K562 (cell line): Measurements from ENCODE around the gene UCHL1. TPM values are rescaled to one million over a fixed set of nuclear protein-coding genes. Genes with fewer than 3 reads are reported as not detected.

Experiments used
- ATAC-seq: fragments of 200-7000 bp; cut with Tn5 transposase; 3 replicates; pipeline ENCODE4 v1.9.1; 2020; ENCODE audit warnings: moderate library complexity
- BruUV-seq: library from RNA; stranded (reverse); fragments of 400-500 nt; replicated peaks from 2 replicates; lab custom pipeline; 2021; lab: Mats Ljungman, UMichigan
- CTCF ChIA-PET: fragments of 300-600 bp; formaldehyde crosslinking; extraction: SDS; loops from one replicate; lab custom pipeline; 2021; ENCODE audit warnings: low intra/inter-chr PET ratio; lab: Yijun Ruan, JAX
- POLR2A ChIA-PET: fragments of 300-600, 350-650 bp; sonication (Branson Sonifier 250); formaldehyde crosslinking; extraction: SDS; loops from one replicate; lab custom pipeline; 2021; ENCODE audit warnings: antibody characterized with exemption, inconsistent platforms; lab: Yijun Ruan, JAX
- DNase-seq, 4 experiments: peaks; one replicate each; pipeline versions ENCODE4 v3.0.0 to v3.0.0-alpha.2; 2011 to 2018; ENCODE audit warnings: low spot score in 3 of 4, mixed read lengths in 3 of 4; ENCODE audit errors: extremely low read depth in 1 of 4
- FAIRE-seq: peaks from 2 replicates; lab custom pipeline; 2011; peaks lifted over from hg19 to GRCh38; lab: Jason Lieb, UNC
- H2AFZ ChIP-seq: 2 replicates; pipeline ENCODE4 v1.6.0; 2011; ENCODE audit warnings: low read depth, low read length, control low read depth, inconsistent platforms
- H3K27ac ChIP-seq: fragments of 200-600 bp; 3 replicates; pipeline ENCODE4 v1.8.0; 2011; ENCODE audit warnings: low read depth, mild to moderate bottlenecking, control low read depth, inconsistent platforms, low read length, moderate library complexity, mixed read lengths; ENCODE audit errors: extremely low read depth
- H3K27me3 ChIP-seq, 2 experiments: fragments of 300-600 bp in 1 of 2; 2 replicates in 1 of 2; 3 replicates in 1 of 2; pipeline versions ENCODE4 v1.6.0 to v1.8.0; 2011; ENCODE audit warnings: inconsistent platforms in 2 of 2, low read length in 2 of 2, mild to moderate bottlenecking in 1 of 2, mixed read lengths in 1 of 2, moderate library complexity in 1 of 2; ENCODE audit not compliant: control insufficient read depth in 2 of 2, insufficient read depth in 2 of 2
- H3K36me3 ChIP-seq: fragments of 300-600 bp; 3 replicates; pipeline ENCODE4 v1.8.0; 2011; ENCODE audit warnings: mild to moderate bottlenecking, low read length, inconsistent platforms; ENCODE audit not compliant: control insufficient read depth, insufficient read depth
- H3K4me1 ChIP-seq, 2 experiments: fragments of 200-600 bp in 1 of 2; replicated peaks in 1 of 2; 2 replicates in 1 of 2; 3 replicates in 1 of 2; pipeline versions ENCODE4 v1.5.1 to v1.8.0; 2011; ENCODE audit warnings: inconsistent platforms in 2 of 2, low read length in 2 of 2, mild to moderate bottlenecking in 1 of 2, mixed read lengths in 1 of 2, moderate library complexity in 1 of 2; ENCODE audit not compliant: control insufficient read depth in 2 of 2, insufficient read depth in 2 of 2
- H3K4me2 ChIP-seq: 2 replicates; pipeline ENCODE4 v1.6.1; 2011; ENCODE audit warnings: low read length, control low read depth, inconsistent platforms, mixed read lengths; ENCODE audit not compliant: insufficient read depth
- H3K4me3 ChIP-seq: fragments of 200-600 bp; sonication (generic), shearing (Covaris generic); 2 replicates; pipeline ENCODE4 v1.5.1; 2016; ENCODE audit warnings: control low read depth, inconsistent platforms
- H3K79me2 ChIP-seq: fragments of 200-600 bp; 3 replicates; pipeline ENCODE4 v1.8.0; 2011; ENCODE audit warnings: low read length, inconsistent platforms; ENCODE audit not compliant: control insufficient read depth, insufficient read depth
- H3K9ac ChIP-seq, 2 experiments: 2 replicates each; pipeline versions ENCODE4 v1.6.0 to v1.6.1; 2011; ENCODE audit warnings: low read depth in 2 of 2, low read length in 2 of 2, control low read depth in 1 of 2, inconsistent platforms in 1 of 2, mild to moderate bottlenecking in 1 of 2, mixed read lengths in 1 of 2; ENCODE audit not compliant: insufficient read depth in 1 of 2
- H3K9me1 ChIP-seq: one replicate; pipeline ENCODE4 v1.6.0; 2011; ENCODE audit warnings: inconsistent platforms, mild to moderate bottlenecking, low read length, moderate library complexity; ENCODE audit not compliant: control insufficient read depth, insufficient read depth
- H3K9me3 ChIP-seq: replicated peaks from 2 replicates; pipeline ENCODE4 v1.5.1; 2011; ENCODE audit warnings: low read depth, low read length, inconsistent platforms; ENCODE audit not compliant: control insufficient read depth, insufficient read depth
- H4K20me1 ChIP-seq: replicated peaks from 2 replicates; pipeline ENCODE4 v1.6.1; 2011; ENCODE audit warnings: low read length, inconsistent platforms, mixed read lengths; ENCODE audit not compliant: control insufficient read depth, insufficient read depth
- ATF3 ChIP-seq, 2 experiments: fragments of 450-650 bp in 1 of 2; sonication (generic) in 1 of 2; formaldehyde crosslinking in 1 of 2; IDR thresholded peaks in 1 of 2; conservative IDR thresholded peaks in 1 of 2; 2 replicates each; pipeline versions ENCODE4 v1.6.1 to v1.8.1; 2016 to 2023; ENCODE audit warnings: mild to moderate bottlenecking in 2 of 2, moderate library complexity in 2 of 2, inconsistent platforms in 1 of 2, missing genetic modification reagents in 1 of 2
- CBX3 ChIP-seq, 2 experiments: IDR thresholded peaks; 1 replicate in 1 of 2; 2 replicates in 1 of 2; pipeline ENCODE4 v1.6.1; 2012; ENCODE audit warnings: inconsistent platforms in 2 of 2, low read length in 2 of 2, borderline replicate concordance in 1 of 2, control low read depth in 1 of 2
- CBX5 ChIP-seq: IDR thresholded peaks from 2 replicates; pipeline ENCODE4 v1.6.1; 2014; ENCODE audit warnings: low read depth, borderline replicate concordance
- CEBPZ ChIP-seq: fragments of 150-350 bp; IDR thresholded peaks from 2 replicates; pipeline ENCODE4 v1.6.1; 2014; ENCODE audit warnings: low read depth, mild to moderate bottlenecking, low read length, borderline replicate concordance
- FOXA3 ChIP-seq, 2 experiments: fragments of 450-650 bp in 1 of 2; sonication (generic) in 1 of 2; formaldehyde crosslinking; IDR thresholded peaks in 1 of 2; conservative IDR thresholded peaks in 1 of 2; 2 replicates each; pipeline versions ENCODE4 v1.4.0 to v1.8.0; 2020 to 2022; ENCODE audit warnings: mild to moderate bottlenecking in 2 of 2, missing genetic modification reagents in 1 of 2
- NCOA2 ChIP-seq, 2 experiments: fragments of 450-650 bp; IDR thresholded peaks; 2 replicates each; pipeline ENCODE4 v1.6.1; 2018; ENCODE audit warnings: mild to moderate bottlenecking in 2 of 2, moderate library complexity in 1 of 2; ENCODE audit not compliant: partially characterized antibody in 2 of 2
- ZFP36 ChIP-seq: fragments of 150-350 bp; IDR thresholded peaks from 2 replicates; pipeline ENCODE4 v1.6.1; 2018; ENCODE audit warnings: low read length, low read depth; ENCODE audit not compliant: partially characterized antibody
- WGBS: fragments of 100-300 bp; shearing (Covaris generic); methylation state at CpG from one replicate; pipeline ENCODE4 v1.1.6; 2016; ENCODE audit warnings: low coverage, mixed read lengths; ENCODE audit not compliant: insufficient coverage; ENCODE audit errors: missing lambda C conversion rate; 5-methylcytosine and 5-hydroxymethylcytosine counted together
- in situ Hi-C: fragments of 300-500 bp; cut with MboI; formaldehyde crosslinking; loops from 4 replicates; pipeline ENCODE4 v1.15.0; 2018; ENCODE audit warnings: inconsistent platforms, mixed read lengths
- intact Hi-C: fragments of 100-400 bp; cut with micrococcal nuclease; formaldehyde crosslinking; loops from 2 replicates; pipeline ENCODE4 v1.14.2; 2022
- polyA plus RNA-seq, 8 experiments: library from polyadenylated mRNA; depleted of rRNA in 4 of 8; stranded (reverse) in 5 of 8; unstranded in 3 of 8; fragments of >200 nt; fragmentation: Nextera tagmentation in 2 of 8; fragmentation: Illumina TruSeq in 1 of 8; extraction: Ambion mirVana in 2 of 8; extraction: Trizol in 1 of 8; gene quantifications; 2 replicates each; pipeline versions ENCODE4 v1.2.1 to v1.2.3, GENCODE V29; 2011 to 2014; ENCODE audit warnings: inconsistent platforms in 1 of 8, missing spikeins in 1 of 8
- total RNA-seq, 7 experiments: library from RNA; depleted of rRNA in 6 of 7; stranded (reverse); fragments of >200 nt in 6 of 7; fragmentation: Illumina TruSeq in 2 of 7; extraction: Trizol in 2 of 7; gene quantifications; 2 replicates each; pipeline versions ENCODE4 v1.2.1 to v1.2.3, GENCODE V29; 2011 to 2021; ENCODE audit warnings: low replicate concordance in 1 of 7

Gene UCHL1
- total and polyA plus RNA-seq, 9 of the 15 experiments (the other 6 are each of a cell fraction or from before 2014, with no cell fraction given), result 0.42 TPM; not detected in 8

GRCh38 chr4:41294445-41295062 lies 37.8 kb downstream of the UCHL1 start:
- peak in 1 of 4 experiments; percentile 12 for DNase-seq
- no peaks in the 10 kb centered on the region for H3K27me3 ChIP-seq
- no peaks in the 10 kb centered on the region for H3K79me2 ChIP-seq
- BruUV-seq, result no TSS peak
- no peaks in the 10 kb centered on the region for H3K36me3 ChIP-seq
- no peak overlapping the region for H3K27ac ChIP-seq
- H4K20me1 ChIP-seq, result no peaks in the 10 kb centered on the region
- WGBS, result 1% methylated on average over 7 of the region's 7 CpGs
- ChIA-PET POLR2A (no interaction called here), CTCF (interaction anchor here (0.6 kb wide), 1 partner anchor 10 kb away, joined by 3 read pairs; no protein-coding TSS in a partner anchor)
- H3K9me1 ChIP-seq, result no peaks in the 10 kb centered on the region
- no peaks in the 10 kb centered on the region for H3K9me3 ChIP-seq
- FAIRE-seq, result no peak
- H3K9ac ChIP-seq, result no peak overlapping the region
- H3K4me2 ChIP-seq, result no peak overlapping the region
- H2AFZ ChIP-seq, result no peak overlapping the region
- in situ Hi-C loops, result no loop called here
- intact Hi-C loops, result no loop called here
- no peak for TF ChIP-seq FOXA3 (CRISPR knock-in tag; conservative IDR thresholded peaks at IDR 0.05 in 1 of 2, IDR thresholded peaks at IDR 0.05 in 1 of 2)
- TF ChIP-seq CBX3 (IDR thresholded peaks at IDR 0.05; ENCODE audit: borderline replicate concordance in 1 of 2, low read length in 2 of 2), result 0 out of 3 replicates have a peak, but pooled peaks of 1 of the 2 experiments have one; percentile 37
- TF ChIP-seq ZFP36, result peak; percentile 66
- peak; percentile 80 for TF ChIP-seq CEBPZ
- no peak for TF ChIP-seq ATF3 (IDR thresholded peaks at IDR 0.05)
- no peak for TF ChIP-seq ATF3 (CRISPR knock-in tag; conservative IDR thresholded peaks at IDR 0.05)
- TF ChIP-seq CBX5, result peak; percentile 74; the same call in 1 of the 2 replicates
- no peak for TF ChIP-seq NCOA2 (IDR thresholded peaks at IDR 0.05; ENCODE audit: partially characterized antibody in 2 of 2)
- H3K4me1 ChIP-seq, result no peaks in the 10 kb centered on the region
- ATAC-seq, result no peak
- H3K4me3 ChIP-seq, result no peak overlapping the region
